Measurements from ENCODE around the gene ANKRD65. TPM values are rescaled to one million over a fixed set of nuclear protein-coding genes. Genes with fewer than 3 reads are reported as not detected.
"Not testable (repeated sequence)": the region's sequence is repeated elsewhere in the genome, so short reads cannot be mapped to it uniquely, and the experiment has no call there.

Gene ANKRD65
- total and polyA plus RNA-seq, 11 donors = 0.58 to 4.0 (median 1.3) TPM

GRCh38 chr1:1385931-1386330 lies 35.1 kb downstream of the ANKRD65 start:
- peaks cover 0 to 9% (median 0%) of the 10 kb centered on the region in 12 donors for H3K4me1 ChIP-seq
- H3K9me3 ChIP-seq = no peaks in the 10 kb centered on the region
- no peak for DNase-seq
- ATAC-seq = no peak
- TF ChIP-seq CTCF (IDR thresholded peaks at IDR 0.05) = no peak
- WGBS, 4 donors = 91 to 95% (median 92%) methylated on average over 7 to 8 of the region's 8 CpGs
- H3K27ac ChIP-seq = no peak overlapping the region
- intact Hi-C loops (cut with DNase I) = no loop called here
- H3K36me3 ChIP-seq = peaks cover 2 to 70% (median 63%) of the 10 kb centered on the region in 9 donors
- no peak overlapping the region for H3K4me3 ChIP-seq
- H3K27me3 ChIP-seq = no peaks in the 10 kb centered on the region

- peaks cover 2 to 64% (median 57%) of the 10 kb centered on the region in 9 donors for H3K36me3 ChIP-seq
- DNase-seq; H3K9me3 ChIP-seq; H3K4me1 ChIP-seq; intact Hi-C loops (cut with DNase I); ATAC-seq; H3K27ac ChIP-seq; H3K4me3 ChIP-seq; H3K27me3 ChIP-seq: not testable (repeated sequence)
- WGBS, 4 donors = 92 to 98% (median 93%) methylated on average over 27 to 29 of the region's 29 CpGs
These were observed 35.7 kb downstream of the ANKRD65 start for GRCh38 chr1:1385339-1385738.

DNA sequence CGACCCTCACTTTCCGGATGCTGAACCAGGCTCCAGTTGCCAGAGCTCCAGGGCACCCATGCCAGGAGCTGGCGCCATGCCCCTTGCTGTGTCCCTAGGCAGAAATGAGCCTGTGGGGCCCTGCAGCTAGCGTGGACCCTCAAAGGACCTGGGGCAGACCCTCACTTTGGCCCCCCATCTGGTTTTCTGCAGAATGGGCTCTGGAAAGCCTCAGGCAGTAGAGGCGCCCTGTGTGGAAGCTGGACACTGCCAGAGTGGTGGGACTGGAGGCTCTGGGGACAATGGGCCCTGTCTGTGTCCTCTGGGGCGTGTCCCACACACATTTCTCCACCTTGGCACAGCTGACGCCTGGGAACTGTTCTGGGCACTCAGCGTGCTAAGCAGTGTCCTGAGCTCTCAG lies 39.8 kb downstream of the ANKRD65 start:
- no peak overlapping the region for H3K4me3 ChIP-seq
- H3K36me3 ChIP-seq = peaks cover 0 to 24% (median 17%) of the 10 kb centered on the region in 9 donors
- H3K9me3 ChIP-seq = no peaks in the 10 kb centered on the region
- H3K27ac ChIP-seq = peak overlapping the region in 1 of 12 donors; percentile 61
- WGBS, 4 donors = 74 to 81% (median 79%) methylated on average over 7 to 8 of the region's 8 CpGs
- H3K27me3 ChIP-seq = no peaks in the 10 kb centered on the region
- ATAC-seq (peak in 1 of 4 donors; percentile 5), DNase-seq (no peak)
- intact Hi-C loops (cut with DNase I) = no loop called here
- TF ChIP-seq POLR2A (IDR thresholded peaks at IDR 0.05) (no peak), CTCF (IDR thresholded peaks at IDR 0.05) (no peak)
- H3K4me1 ChIP-seq = peaks cover 0 to under 1% (median 0%) of the 10 kb centered on the region in 12 donors

DNA sequence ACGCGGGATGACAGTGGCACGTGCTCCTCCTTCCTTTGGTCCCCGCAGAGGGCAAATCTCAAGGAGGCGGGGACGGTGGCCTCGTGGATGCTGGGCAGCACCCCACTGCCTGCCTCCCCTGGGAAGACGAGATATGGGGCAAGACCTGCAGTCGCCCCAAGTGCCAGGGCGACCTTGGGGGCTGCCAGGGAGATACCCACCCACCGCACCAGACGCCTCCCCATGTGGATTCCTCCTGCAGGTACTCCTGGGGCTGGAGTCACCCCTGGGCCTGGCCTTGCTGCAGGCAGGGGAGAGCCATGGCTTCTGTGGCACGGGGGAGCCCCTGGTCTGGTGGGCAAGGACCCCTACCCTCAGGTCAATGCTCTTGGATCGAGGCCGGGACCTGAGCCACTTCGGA lies 40.2 kb downstream of the ANKRD65 start:
- Histone ChIP-seq H3K36me3 (peaks cover 0 to 19% (median 12%) of the 10 kb centered on the region in 9 donors), H3K9me3 (no peaks in the 10 kb centered on the region), H3K4me1 (peaks cover 0 to 5% (median 3%) of the 10 kb centered on the region in 12 donors), H3K27ac (no peak overlapping the region), H3K27me3 (no peaks in the 10 kb centered on the region), H3K4me3 (no peak overlapping the region)
- TF ChIP-seq POLR2A (IDR thresholded peaks at IDR 0.05) (no peak), CTCF (IDR thresholded peaks at IDR 0.05) (no peak)
- intact Hi-C loops (cut with DNase I) = no loop called here
- DNase-seq (no peak), ATAC-seq (peak in 1 of 4 donors; percentile 2)
- 89 to 100% (median 95%) methylated on average over 1 to 16 of the region's 16 CpGs for WGBS, 4 donors
